Amniotic stem cell (primary cell): ENCODE measurements around the gene GKN2.
A peak's percentile ranks its signal among the peaks of the same experiment; 100 is the strongest.

Experiments used
- DNase-seq: peaks from one replicate; lab custom pipeline; 2025; lab: John Stamatoyannopoulos, UW

Gene GKN2, protein sequence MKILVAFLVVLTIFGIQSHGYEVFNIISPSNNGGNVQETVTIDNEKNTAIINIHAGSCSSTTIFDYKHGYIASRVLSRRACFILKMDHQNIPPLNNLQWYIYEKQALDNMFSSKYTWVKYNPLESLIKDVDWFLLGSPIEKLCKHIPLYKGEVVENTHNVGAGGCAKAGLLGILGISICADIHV

DNA sequence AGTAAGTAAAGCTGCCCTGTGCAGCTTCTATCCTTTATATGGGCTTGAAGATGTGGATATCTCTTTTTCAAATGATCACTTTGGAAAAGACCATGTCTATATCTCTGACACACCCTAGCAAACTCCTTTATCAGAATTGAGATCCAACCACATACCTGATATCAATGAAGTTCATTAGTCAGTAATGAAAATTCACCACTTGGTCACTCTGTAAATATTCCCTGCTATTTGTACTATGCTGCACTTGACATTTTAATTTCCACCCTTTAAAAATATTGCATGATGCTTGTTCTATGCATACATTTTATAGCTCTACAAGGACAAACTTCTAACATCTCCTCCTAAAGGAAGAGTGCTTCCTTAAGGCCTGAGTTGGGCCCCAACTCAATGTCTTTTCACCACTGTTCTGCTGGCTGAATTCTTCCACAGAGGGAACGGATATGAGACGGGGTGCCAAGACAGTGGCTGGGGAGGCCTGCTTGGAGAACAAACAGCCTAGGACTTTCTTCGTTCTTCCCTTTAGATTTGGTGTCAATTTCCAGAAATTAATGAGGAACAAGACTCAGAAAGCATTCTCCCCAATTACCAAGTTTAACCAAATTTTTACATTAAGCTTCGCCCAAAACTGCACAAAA is at the start of gene GKN2:
Gene GKN2, minus strand, starts transcription at position 7 of the 635 bp plus-strand sequence. CDS start 32 bp downstream, outside the sequence.
- DNase-seq, result no peak

DNA sequence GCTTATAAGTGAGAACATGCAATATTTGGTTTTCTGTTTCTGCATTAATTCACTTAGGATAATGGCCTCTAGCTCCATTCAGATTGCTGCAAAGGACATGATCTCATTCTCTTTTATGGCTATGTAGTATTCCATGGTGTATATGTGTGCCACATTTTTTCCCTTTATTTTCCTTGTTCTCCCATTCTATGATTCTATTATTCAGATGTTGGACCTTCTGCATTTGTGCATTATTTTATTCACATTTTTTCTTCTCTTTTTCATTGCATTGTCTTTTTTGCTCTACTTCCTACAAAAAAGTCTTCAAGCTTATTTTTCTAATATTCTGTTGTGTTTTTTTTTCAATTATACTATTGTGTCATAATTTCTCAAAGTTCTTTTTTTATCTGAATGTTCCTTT is 49.2 kb upstream of the GKN2 start:
- no peak for DNase-seq

DNA sequence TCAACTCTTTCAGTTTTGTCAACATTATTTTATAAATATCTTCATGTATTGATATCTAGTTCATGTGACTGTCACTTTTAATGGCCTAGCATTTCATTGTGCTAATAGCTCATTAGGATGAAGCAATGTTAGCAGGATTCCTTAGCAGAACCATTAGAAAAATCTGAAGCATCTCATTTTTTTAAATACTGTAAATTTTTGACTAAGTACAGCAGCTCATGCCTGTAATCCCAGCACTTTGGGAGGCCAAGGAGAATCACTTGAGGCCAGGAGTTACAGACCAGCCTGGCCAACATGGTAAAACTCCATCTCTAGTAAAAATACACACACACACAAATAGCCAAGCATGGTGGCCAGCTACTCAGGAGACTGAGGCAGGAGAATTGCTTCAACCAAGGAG is 44.7 kb upstream of the GKN2 start:
- no peak for DNase-seq

DNA sequence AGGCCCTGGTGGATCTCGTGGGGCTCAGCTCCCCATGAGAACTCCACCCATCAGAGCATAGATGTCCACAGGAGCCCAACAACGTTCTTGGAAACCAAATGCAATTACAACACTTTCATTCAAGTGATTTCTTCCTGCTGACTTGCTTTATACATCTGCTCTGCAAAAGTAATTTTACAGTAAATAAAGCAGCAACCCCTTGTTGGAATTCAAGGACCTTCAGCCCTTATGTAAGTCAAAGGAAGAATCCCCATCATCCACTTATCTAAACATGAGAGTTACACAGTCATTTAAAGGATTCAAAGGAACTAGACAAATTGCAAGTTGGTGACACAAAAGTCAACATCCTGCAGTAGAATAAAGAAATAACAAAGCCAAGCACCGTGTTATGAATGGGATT is 43.2 kb upstream of the GKN2 start:
- no peak for DNase-seq

DNA sequence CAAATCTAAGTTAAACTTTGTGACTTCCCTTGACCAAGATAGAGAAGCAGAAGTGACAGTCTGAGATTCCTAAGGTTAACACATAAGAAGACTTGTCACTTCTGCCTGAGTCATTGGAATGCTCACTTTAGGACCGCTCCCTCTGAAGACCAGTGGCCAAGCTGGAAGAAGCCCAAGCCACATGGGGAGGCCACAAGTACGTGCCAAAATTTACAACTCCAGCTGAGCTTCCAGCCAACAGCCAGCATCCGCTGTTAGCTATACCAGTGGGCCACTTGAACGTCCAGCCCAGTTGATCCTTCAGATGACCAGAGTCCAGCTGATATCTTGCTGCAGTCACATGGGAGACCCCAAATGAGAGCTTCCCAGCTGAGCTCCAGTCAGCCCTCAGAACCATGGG is 42.2 kb upstream of the GKN2 start:
- DNase-seq, result no peak

DNA sequence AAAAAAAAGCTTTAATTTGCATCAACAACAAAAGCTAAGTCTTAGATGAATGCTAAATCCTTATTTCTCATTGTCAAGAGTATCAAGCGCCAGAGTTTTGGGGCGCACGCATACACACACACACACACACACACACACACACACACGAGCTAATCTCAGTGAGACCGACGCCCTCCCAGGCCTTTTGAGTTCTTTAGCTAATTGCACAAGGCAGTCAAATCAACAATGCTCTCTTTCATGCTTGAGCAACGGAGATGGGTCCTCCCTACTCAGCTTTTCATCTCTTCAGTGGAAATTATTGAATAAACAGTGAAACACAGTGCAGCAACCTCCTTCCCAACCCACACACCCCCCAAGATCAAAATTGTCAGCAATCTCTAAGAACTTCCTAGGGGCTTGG is 41.0 kb upstream of the GKN2 start:
- no peak for DNase-seq

DNA sequence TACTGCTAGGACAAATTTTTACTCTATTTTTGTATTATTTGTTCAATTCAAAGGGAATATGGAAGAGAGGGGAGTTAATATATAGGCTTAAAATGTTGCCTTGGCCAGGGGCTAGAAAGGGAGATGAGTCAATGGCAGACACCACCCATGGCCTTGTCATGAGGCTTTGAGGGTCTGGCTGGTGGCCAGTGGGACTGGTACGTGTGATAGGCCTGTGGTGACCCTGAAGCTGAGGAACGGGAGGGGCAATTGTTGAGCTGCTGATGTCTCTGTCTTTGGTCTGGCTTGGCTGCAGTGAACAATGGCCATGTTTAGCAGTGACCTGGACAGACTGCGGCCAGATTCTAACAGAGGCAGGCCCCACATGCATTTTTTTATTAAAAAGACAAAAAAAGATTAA is 40.2 kb upstream of the GKN2 start:
- DNase-seq, result no peak

DNA sequence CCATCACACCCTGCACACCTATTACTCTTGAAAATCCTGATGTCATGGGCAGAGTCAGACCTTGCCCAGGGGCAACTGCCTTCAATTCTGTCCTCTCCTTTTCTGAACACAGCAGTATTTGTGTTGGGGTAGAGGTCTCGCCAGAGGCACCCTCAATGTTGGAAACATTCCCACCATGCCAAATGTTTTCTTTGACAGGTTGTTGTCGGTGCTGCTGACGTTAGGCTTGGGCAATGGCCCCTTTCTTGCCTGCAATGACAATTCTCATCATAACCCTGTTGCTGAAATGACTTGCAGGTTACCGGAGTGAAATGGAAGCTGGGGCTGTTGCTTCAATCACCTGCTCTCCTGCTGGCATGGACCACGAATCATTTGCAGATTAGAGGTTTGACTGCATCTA is 39.6 kb upstream of the GKN2 start:
- no peak for DNase-seq

DNA sequence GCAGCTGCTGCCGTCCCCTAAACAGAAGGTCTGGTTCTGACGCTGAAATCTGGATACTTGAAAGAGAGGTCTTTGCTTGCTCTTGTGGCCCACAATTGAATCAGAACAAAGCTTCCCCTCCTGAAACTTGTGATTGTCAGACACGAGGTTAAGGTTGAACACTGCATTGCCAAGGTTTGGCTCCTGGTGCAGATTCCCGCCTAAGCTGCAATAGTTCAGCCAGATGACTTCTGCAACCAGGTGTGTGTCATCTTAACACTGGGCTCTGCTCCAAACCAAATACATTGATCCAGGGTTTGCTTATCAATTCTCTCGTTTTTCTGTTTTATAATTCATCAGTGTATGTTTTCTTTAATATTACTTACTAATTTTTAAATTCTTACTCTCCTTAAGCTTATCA is 36.3 kb upstream of the GKN2 start:
- no peak for DNase-seq

DNA sequence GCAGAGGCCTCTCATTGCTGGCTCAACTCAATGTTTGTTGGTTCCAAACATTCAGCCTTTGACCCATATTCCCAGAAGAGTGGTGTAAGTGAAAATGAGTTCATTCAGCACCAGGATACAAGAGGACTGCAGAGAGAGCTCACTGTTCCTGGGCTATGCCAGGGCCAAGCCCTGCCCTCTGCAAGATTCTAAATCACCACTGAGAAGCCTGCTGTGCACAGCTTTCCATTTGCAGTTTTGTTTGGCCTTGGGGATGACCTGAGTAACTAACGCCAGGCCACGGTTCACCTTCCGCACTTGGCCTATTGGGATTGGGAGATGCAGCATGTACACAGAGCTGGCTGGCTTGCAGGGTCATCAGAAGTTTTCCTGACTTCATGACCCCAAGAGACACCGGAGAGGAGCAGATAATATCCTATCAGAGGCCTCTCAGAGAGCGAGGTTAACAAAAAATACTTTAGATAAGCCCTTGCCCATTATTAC is 34.4 kb upstream of the GKN2 start:
- DNase-seq, result no peak

DNA sequence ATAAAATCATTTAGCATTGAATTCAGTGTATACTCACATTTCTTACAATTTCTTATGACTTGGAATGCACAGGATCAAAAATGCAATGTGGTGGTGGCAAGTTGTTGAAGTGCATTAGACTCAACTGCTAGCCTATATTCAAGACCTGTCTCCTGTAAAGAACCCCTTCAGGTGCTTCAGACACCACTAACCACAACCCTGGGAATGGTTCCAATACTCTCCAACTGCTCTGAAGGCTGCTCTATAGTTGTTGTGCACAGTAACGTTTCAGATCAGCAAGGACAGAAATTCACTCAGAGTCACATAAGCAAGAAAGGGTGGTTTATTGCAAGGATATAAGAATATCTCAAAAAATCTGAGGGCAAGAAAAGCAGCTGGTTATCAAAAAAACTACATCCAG is 28.3 kb upstream of the GKN2 start:
- DNase-seq, result no peak

DNA sequence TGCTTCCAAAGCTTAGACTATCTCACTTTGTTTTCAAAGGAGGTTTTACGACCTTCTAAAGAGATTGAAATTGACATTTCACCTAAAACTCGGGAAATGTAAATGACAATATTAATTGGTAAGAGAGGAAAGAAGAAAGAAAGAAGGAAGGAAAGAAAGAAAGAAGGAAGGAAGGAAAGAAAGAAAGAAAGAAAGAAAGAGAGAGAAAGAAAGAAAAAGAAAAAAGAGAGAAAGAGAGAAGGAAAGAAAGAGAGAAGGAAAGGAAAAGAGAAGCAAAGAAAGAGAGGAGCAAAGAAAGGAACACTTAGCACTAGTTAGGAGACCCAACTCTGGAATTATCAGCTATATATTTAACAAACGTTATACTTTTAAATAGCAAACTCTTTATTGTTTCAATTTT is 25.4 kb upstream of the GKN2 start:
- DNase-seq, result no peak

DNA sequence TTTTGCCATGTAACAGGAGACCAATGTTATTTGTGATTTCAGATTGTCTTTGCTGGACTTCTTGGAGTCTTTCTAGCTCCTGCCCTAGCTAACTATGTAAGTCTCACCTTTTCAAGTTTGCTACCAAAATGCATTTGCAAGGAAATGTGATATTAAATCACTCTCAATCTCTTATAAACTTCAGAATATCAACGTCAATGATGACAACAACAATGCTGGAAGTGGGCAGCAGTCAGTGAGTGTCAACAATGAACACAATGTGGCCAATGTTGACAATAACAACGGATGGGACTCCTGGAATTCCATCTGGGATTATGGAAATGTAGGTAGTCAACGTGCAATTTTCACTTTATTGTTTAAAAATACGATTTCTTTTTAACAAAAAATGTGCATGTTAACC is 24.8 kb upstream of the GKN2 start:
- DNase-seq, result no peak

DNA sequence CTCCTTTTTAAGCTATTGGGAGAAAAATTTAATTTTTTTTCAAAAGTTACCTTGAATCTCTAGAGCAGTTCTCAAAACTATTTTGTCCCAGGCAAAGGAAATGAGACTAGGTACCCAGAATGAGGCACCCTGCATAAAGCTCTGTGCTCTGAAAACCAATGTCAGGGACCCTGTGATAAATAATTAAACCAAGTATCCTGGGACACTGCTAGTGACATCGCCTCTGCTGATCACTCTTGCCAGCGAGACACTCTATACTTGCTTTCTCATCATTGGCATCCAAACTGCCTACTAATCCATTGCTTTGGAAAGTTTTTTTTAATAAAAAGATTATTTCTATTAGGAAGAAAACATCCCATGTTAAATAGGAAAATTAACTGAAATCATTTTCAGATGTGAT is 23.2 kb upstream of the GKN2 start:
- no peak for DNase-seq

DNA sequence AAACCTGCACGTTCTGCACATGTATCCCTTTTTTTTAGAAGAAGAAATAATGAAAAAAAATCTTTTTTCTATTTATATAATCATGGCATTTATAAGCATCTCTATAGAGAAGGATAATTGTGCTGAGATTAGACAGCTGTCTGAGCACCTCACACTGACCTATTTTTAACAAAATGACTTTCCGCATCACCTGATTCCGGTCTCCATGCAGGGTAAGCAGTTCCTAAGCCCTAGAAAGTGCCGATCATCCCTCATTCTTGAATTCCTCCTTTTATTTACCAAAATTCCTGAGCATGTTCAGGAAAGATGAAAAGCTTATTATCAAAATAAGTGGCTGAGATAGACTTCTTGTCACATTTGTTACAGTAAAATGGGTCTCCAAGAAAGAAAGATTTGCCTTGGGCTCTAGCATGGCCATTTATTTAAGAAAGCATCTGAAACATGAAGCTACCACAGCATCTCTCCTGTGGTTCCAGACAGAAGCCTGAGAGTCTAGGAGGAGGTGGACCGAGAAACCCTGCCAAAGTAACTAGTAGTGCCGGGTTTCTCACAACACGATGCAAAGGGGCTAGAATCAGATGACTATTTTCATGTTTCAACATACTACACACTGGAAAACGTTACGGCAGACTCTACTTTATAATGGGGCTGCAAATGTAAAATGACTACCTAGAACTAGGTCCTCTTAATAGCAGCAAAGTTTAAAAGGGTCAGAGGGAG is 22.4 kb upstream of the GKN2 start:
- no peak for DNase-seq

DNA sequence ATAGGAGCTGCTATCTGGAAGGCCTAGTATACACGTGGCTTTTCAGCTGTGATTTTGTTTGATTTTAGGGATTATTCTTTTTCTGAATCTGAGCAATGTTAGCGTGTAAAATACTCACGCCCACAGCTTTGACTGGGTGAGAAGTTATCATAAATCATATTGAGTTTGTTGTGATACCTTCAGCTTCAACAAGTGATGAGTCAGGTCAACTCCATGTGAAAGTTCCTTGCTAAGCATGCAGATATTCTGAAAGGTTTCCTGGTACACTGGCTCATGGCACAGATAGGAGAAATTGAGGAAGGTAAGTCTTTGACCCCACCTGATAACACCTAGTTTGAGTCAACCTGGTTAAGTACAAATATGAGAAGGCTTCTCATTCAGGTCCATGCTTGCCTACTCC is 21.6 kb upstream of the GKN2 start, which contains the start of gene GKN1:
Gene GKN1, plus strand, starts transcription at position 386 of the 400 bp plus-strand sequence. CDS start 42 bp downstream, outside the sequence.
- DNase-seq, result no peak

DNA sequence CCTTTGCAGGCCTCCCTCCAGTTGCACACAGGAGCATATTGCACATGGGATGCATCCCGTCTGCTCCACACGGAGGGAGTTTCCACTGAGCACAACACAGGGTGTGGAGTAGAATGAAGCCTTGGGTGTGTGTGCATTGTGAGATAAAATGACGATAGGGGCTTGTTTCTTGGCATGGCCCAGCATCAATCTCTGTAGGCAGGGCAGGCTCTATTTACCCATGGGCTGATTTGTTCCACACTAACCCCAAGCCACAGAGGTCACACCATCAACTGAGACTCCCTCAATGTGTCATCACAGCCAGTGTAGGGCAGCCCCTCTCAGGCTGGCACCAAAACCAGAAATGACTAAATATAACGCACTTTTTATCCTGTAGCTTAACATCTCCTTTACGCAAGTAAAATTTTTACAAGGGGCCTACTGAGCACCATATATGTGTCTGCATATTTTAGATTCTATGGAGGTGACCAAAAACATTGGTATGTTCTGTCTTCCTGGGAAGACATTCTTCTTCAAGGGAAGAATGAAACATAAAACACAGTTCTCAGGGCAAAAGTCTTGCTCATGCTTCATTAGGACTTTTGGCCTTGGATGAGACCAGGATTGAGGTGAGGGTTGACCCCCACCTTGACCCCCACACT is 19.0 kb upstream of the GKN2 start:
- DNase-seq, result peak; percentile 84

DNA sequence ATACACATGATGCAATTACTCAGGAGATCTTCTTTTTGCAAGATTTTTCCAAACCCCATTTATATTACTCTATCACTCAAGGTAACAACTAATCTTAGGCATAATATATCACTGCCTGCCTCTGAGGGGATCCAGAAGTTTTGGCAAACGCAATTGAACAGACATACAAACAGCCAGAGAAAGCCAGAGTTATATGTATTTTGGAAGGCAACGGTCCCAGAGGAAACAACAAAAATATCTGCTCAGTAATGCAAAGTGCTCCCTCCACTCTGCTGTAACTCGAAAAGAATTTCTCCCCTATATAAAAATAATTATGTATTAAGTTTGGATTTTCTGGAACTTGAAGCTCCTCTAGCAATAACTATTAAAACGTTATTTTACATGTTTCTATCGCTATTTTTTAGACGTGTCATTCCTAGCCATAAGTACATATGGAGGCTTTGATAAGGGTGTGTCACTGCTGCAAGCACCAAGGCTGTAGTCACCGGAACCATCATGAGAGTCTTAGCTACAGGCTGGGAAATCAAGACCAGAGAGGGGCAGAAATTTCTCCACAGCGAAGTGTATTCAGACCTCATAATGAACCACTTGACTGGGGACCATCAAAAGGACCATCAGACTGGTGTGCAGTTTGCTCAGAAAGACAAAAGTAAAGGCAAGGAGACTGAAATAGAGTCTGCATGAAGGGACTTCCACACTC is 18.0 kb upstream of the GKN2 start:
- no peak for DNase-seq

DNA sequence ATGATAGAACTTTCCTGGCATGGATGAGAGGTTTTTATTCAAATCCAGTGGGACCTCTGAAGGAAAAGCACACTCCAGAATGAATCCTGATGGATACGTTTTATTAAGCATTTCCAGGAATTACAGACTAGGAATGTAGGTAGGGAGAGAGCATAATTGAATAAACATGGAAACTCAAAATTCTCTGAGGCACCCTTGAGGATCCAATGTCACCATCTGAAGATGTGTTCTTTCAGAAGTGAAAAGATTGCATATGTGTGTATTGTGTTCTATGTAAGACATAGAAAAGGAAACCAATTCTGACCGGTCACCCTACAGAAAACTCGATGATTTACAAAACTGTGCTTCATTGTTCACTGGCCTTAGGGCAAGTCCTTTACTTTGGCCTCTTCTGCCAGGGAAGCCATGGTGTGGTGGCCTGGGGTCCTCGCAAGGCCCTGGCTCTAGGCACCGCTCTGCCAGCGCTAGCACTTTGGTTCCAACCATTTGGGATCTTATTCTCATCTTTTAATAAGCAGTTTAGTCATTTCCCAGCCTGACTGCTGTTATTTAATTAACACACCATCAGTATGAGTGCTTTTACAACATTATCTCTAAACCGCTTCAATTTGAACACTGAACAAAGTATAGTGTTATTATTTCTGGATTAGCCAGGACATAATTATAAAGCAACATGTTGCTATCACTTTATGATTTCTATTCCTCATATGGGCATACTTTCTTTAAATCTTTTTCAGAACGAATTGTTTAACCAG is 17.2 kb upstream of the GKN2 start:
- DNase-seq, result no peak

DNA sequence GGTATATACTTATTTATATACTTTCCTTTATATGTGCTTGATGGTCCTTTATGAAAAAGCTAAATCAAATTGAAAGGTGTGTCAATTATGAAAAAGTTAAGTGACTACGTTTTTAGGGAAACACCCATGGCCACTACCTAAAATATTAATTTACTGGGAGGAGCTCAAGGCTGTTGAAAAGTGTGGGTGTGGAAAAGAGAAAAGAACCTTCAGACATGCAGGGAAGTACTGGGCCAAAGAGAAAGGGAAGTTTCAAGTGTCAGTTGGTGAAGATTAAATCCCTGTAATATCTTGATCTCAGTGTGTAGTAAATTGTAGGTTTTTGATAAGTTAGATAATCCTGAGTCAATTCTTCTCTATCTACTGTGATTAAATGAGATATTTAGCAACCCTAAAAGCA is 15.5 kb upstream of the GKN2 start:
- DNase-seq, result no peak

DNA sequence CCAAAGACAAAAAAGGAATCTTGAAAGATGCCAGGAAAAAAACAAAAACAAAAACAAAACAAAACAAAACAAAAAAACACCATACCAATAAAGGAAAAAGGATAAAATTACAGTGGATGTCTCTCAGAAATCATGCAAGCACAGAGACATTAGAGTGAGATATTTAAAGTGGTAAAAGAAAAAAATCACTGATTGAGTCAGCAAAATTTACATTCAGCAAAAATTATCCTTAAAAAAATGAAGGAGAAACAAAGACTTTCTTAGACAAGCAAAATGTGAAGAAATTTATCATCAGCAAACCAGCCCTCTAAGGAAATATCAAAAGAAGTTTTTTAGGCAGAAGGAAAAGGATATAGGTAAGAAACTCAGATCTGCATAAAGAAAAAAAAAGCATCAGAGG is 11.6 kb upstream of the GKN2 start:
- DNase-seq, result no peak

DNA sequence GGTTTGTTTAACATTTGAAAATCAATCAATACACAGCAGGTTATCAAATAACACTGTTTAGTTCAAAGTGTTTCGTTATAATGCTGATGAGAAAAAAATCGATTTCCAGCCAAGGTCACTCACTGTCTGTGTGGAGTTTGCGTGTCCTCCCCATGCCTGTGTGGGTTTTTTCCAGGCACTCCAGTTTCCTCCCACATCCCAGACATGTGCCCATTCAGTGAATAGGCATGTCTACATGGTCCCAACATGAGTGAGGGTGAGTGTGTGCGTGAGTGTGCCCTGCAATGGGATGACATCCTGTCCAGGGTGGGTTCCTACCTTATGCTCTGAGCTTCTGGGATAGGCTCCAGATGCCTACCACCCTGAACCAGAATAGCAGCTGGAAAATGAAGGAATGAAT is 8.7 kb upstream of the GKN2 start:
- no peak for DNase-seq
